BE2C (cell line): ENCODE data around the gene CCDC89.

Experiments
- DNase-seq: peaks from one replicate; pipeline ENCODE4 v3.0.0-alpha.2; 2020
- H3K27me3 ChIP-seq: fragments of 250-450 bp; sonication (Bioruptor Pico); 2 replicates; pipeline ENCODE4 v1.5.1; 2020; ENCODE audit warnings: mild to moderate bottlenecking
- H3K36me3 ChIP-seq: fragments of 250-450 bp; sonication (Bioruptor Pico); 2 replicates; pipeline ENCODE4 v1.5.1; 2020; ENCODE audit warnings: mild to moderate bottlenecking
- H3K4me1 ChIP-seq: fragments of 250-450 bp; sonication (Bioruptor Pico); 2 replicates; pipeline ENCODE4 v1.5.1; 2020
- H3K4me3 ChIP-seq: 2 replicates; pipeline ENCODE4 v1.5.1; 2011; ENCODE audit warnings: low read depth, low read length
- H3K9me3 ChIP-seq: fragments of 250-450 bp; sonication (Bioruptor Pico); 2 replicates; pipeline ENCODE4 v1.5.1; 2020
- TF ChIP-seq, protein P1 (sequence below): IDR thresholded peaks from 2 replicates; pipeline ENCODE4 v1.5.1; 2012; ENCODE audit warnings: mild to moderate bottlenecking, low read depth, low read length

The CCDC89 gene

DNA sequence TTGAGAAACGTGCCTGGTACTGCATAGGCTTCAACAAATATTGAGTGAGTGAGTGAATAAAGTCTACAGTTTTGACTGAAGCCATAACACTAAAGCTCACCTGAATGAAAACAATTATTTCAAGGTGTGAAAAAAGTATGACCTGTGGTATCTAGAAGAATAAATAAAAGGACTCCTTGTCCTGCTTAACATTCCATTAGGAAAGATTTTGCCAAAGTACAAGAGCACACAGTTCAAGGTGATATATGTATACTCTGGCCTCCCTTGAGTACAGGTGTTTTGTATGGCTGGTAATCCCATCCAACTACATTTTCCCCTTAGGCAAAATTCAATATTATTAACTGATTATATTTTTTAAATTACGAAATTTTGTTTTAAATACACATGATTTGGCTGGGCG lies 19.3 kb downstream of the CCDC89 start:
- H3K27me3 ChIP-seq: no peaks in the 10 kb centered on the region
- H3K36me3 ChIP-seq: no peaks in the 10 kb centered on the region; the same call in 1 of the 2 replicates
- no peak for DNase-seq
- H3K4me1 ChIP-seq: no peaks in the 10 kb centered on the region
- no peaks in the 10 kb centered on the region for H3K9me3 ChIP-seq
- H3K4me3 ChIP-seq: no peak overlapping the region
- TF ChIP-seq, protein P1, sequence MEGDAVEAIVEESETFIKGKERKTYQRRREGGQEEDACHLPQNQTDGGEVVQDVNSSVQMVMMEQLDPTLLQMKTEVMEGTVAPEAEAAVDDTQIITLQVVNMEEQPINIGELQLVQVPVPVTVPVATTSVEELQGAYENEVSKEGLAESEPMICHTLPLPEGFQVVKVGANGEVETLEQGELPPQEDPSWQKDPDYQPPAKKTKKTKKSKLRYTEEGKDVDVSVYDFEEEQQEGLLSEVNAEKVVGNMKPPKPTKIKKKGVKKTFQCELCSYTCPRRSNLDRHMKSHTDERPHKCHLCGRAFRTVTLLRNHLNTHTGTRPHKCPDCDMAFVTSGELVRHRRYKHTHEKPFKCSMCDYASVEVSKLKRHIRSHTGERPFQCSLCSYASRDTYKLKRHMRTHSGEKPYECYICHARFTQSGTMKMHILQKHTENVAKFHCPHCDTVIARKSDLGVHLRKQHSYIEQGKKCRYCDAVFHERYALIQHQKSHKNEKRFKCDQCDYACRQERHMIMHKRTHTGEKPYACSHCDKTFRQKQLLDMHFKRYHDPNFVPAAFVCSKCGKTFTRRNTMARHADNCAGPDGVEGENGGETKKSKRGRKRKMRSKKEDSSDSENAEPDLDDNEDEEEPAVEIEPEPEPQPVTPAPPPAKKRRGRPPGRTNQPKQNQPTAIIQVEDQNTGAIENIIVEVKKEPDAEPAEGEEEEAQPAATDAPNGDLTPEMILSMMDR: no peak

GRCh38 chr11:85665733-85666132 lies 20.3 kb downstream of the CCDC89 start:
- TF ChIP-seq, protein P1: no peak
- Histone ChIP-seq H3K27me3 (no peaks in the 10 kb centered on the region), H3K9me3 (no peaks in the 10 kb centered on the region), H3K4me3 (no peak overlapping the region), H3K4me1 (no peaks in the 10 kb centered on the region), H3K36me3 (peaks cover 6% of the 10 kb centered on the region)
- DNase-seq: no peak

DNA sequence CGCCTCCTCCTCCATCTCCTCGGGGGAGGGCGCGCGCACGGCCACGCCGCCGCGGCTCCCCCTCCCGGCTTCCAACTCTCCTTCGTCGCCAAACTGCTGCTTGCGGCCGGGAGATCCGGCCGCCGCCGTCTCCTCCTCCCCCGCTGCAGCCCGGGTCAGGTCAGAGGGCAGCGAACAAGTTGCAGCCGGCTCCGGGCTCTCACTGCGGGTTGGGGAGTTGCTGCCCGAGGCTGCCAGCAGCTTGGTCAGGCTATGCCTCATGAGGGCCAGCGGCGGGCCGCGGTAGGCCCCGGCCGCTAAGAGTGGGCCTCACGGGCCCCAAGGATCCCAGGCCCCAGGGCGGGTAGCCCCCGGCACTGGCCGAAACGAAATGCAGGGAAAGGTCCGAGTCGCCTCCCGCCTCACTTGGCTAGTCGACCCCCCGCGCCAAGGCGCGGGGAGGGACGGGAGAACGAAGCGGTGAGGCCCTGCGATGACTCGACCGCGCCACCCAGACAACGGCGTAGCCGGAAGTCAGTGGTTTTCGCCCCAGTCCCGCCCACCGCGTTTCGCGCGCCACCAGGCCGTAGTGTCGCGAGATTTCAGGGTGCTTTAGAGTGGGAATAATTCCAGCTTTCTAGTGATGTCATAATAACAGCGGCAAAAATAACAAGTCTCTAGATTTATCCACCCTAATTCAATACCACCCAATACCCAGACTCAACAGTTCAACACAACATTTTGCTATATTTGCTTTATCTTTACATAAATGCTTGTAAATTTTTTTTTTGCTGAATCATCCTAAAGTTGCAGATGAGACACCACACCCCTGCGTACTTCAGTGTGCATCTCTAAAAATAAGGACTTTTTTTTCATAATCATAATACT lies 21.1 kb downstream of the CCDC89 start, which contains the start of gene CREBZF:
Gene CREBZF, minus strand, starts transcription at position 515 of the 867 bp plus-strand sequence. Its CDS starts 254 bp downstream, at position 261.
- no peaks in the 10 kb centered on the region for H3K4me1 ChIP-seq
- H3K27me3 ChIP-seq: no peaks in the 10 kb centered on the region
- TF ChIP-seq, protein P1: no peak
- H3K9me3 ChIP-seq: no peaks in the 10 kb centered on the region
- H3K4me3 ChIP-seq: peak within 1 kb of the TSS; percentile 92
- peak; percentile 95 for DNase-seq
- peaks cover 15% of the 10 kb centered on the region for H3K36me3 ChIP-seq

DNA sequence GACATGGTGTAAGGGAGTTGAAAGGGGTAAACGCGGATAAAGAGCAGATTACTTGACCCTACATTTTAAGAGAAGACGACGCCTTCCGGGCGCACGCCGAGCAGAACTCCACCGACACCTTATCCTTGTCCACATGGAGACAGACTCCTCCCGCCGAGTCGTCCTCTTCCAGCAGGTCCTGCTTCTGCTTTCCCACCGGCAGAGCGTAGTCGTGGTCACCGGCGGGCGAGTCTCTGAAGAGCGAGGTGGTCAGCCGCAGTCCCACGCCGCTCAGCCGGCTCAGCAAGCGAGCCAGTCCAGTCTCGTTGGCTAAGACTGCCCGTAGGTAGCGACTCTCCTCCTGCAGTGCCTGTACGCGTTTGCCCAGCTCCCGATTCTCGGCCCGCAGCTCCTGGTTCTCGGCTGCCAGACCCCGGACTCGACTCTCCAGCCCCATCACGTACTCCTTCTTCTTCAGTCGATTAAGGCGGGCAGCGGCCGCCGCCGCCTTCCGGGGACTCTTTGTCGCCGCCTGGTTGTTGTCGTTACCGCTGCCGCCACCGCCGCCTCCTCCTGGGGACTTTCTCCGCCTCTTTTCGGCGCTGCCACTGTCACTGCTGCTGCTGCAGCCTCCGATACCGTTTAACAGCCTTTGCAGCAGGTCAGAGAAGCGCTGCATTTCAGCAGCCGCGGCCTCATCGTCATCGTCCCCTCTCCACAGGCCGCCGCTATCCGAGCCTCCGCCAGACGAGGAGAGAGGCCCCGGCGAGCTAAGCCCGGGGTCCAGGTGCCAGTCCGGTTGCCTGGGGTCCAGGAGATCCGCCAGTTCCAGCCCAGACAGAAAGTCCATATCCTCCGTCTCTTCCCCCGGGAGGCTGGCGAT lies 22.0 kb downstream of the CCDC89 start:
- Histone ChIP-seq H3K27me3 (no peaks in the 10 kb centered on the region), H3K36me3 (peaks cover 24% of the 10 kb centered on the region), H3K4me3 (peak overlapping the region; percentile 92), H3K4me1 (no peaks in the 10 kb centered on the region), H3K9me3 (no peaks in the 10 kb centered on the region)
- peak; percentile 85 for DNase-seq
- TF ChIP-seq, protein P1: peak; percentile 59

GRCh38 chr11:85663080-85663752 lies 22.8 kb downstream of the CCDC89 start:
- Histone ChIP-seq H3K4me3 (peak overlapping the region; percentile 92), H3K27me3 (no peaks in the 10 kb centered on the region), H3K36me3 (peaks cover 30% of the 10 kb centered on the region), H3K9me3 (no peaks in the 10 kb centered on the region), H3K4me1 (no peaks in the 10 kb centered on the region)
- TF ChIP-seq, protein P1: no peak
- no peak for DNase-seq
